Activated CD4-positive, alpha-beta T cell treated with anti-CD3 and anti-CD28 coated beads, Interleukin-2, amount 50 U/mL, for 1 hour (primary cell): Measurements from ENCODE around the gene CDH13.

Source experiments
- DNase-seq: peaks from one replicate; pipeline ENCODE4 v3.0.0-alpha.2; 2020

CDH13 gene

GRCh38 chr16:83010776-83011720 lies 384.3 kb downstream of the CDH13 start:
- no peak for DNase-seq

- no peak for DNase-seq
Observed at GRCh38 chr16:83011939-83012338, 385.2 kb downstream of the CDH13 start.

DNA sequence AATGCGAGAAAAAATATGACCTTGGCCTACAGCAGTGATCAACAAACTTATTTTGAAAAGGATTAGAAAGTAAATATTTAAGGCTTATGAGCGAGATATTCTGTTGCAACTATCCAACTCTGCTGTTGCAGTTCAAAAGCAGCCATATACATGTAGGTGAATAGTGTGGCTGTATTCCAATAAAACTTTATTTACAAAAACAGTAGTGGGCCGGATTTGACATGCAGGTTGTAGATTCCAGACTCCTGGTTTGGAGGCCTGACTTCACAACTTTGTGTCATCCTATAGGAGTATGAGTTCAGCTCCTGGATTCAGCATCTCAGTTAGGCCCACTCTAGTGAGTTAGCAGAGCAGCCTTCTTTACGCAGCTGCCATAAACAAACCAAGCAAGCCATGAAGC lies 386.3 kb downstream of the CDH13 start:
- DNase-seq, result no peak

- DNase-seq, result no peak
Observed at GRCh38 chr16:83019963-83020362, 393.2 kb downstream of the CDH13 start.

DNA sequence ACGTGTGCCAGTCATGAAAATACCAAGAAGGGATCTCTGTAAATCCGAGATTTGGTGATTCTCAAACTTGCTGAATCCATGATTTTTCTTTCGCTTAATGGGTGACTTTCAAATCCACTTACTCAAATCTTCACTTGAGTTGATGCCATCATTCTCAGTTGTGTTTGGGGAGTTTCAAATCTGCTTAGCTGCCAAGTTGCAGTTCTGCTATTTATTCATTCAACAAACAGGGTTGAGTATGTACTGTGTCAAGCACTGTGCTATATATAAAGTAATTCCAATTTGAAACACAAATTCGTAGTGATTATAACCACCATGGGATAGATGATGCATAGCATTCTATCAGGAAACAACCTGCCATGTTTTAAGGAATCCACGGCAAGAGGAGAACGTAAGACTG lies 394.3 kb downstream of the CDH13 start:
- no peak for DNase-seq

- no peak for DNase-seq
Observed at GRCh38 chr16:83021746-83022145, 395.0 kb downstream of the CDH13 start.

DNA sequence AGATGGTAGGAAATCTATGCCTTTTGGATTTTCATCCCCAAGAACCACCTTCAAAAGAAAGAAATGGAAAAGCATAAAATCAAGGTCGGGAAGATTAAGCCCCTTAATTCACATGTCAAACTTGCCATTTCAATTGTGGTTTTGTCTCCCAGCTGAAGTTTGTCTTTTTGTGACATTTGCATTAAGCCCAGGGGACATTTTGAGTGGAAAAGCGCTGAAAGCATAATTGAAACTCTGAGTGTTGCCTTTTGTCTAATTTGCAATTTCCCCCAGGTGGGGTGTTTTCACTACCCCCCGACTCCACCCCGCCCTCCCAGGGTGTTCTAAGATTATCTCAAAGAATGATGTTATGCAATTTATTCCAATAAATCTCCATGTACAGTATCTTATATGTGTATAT lies 396.2 kb downstream of the CDH13 start:
- no peak for DNase-seq

DNA sequence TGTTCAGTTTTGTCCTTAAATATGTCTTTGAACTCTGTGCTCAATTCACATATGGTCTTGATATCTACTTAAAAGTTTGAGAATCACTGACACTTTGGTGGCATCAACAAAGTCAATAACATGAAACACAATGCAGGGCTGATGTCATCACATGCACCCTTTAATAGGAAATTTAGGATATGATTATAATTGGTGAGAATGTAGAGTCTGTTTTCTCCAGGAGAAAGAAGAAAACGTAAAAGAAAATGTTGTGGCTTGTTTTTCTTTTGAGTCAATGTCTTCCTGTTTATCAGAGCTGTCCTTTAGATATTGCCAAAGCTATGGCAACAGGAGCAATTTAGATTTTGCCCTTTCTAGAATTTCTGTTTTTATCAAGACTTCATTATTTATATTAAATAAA lies 396.9 kb downstream of the CDH13 start:
- no peak for DNase-seq

- DNase-seq, result no peak
Observed at GRCh38 chr16:83027973-83028372, 401.2 kb downstream of the CDH13 start.

- no peak for DNase-seq
Observed at GRCh38 chr16:83029467-83029866, 402.7 kb downstream of the CDH13 start.

DNA sequence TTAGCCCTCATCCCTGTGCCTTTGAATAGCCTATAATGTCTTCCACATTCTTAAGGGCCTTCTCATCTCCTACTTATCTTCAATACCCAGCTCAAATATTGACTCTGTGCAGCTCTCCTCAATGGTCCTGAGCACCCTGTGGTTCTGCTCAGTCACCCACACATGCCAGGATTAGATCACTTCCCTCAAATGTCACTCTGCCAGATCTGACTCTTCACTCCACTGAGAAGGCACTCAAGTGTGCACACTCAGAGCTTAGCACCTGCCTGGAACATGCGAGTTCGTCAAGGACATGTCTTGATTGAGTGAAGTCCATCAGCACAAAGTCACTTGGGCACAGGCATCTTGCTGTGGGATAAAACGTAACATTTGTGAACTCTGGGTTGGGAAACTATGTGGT lies 404.8 kb downstream of the CDH13 start:
- DNase-seq, result no peak

DNA sequence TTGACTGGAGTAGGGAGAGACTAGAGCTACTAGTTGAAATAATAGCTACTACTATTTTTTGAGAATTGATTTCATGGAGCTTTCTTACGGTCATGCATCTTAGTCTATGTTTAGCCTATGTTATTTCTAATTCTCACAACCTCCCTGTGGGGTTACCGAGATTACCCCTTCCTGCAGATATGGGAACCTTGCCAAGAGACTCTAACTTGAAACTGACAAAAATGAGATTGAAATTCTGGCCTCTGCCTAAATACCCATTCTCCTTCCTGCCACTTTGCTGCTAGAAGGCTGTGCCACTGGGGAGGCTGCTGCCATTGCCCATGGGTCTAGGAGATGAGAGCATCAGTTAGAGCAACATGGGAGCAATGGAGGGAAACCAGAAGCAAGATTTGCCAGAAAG lies 410.3 kb downstream of the CDH13 start:
- DNase-seq, result no peak

DNA sequence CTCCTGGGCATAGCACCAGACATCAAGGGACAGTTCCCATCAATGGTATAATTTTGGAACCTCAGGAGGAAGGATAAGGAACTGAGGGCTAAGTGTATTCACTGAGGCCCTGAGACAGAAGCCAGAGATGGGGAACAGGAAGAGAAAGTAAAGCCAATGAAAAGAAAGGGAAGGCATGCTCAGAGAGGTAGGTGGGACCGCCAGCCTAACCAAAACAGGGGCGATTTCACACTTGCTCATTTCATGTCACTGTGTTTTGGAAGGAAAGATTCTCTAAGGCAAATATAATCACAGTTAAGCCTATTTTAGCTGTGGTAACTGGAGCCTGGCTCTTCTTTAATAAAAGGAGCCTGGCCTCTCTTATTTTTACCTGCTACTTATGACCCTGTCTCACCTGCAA lies 411.1 kb downstream of the CDH13 start:
- no peak for DNase-seq

- no peak for DNase-seq
Observed at GRCh38 chr16:83040174-83040573, 413.4 kb downstream of the CDH13 start.

- no peak for DNase-seq
Observed at GRCh38 chr16:83044589-83044988, 417.8 kb downstream of the CDH13 start.

DNA sequence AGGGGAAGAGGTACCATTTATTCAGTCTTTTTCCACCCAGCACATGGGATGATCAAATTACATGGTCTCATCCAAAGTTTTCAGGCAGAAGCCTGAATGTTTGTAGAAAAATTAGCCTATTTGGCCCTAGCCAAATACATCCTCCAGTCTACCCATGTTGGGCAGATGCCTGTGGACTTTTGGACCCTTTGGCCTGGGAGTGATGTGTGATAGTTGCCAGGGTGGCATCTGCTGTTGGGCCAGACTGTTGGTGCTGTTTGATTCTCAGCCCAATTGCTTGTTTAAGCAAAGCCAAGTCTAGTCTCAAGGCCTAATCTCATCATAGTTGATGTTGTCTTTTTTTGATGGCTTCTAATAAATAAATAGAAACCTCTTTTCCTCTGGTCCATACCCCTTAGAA lies 419.0 kb downstream of the CDH13 start:
- no peak for DNase-seq

- no peak for DNase-seq
Observed at GRCh38 chr16:83046664-83047063, 419.9 kb downstream of the CDH13 start.

GRCh38 chr16:83051451-83051850 lies 424.7 kb downstream of the CDH13 start:
- no peak for DNase-seq

DNA sequence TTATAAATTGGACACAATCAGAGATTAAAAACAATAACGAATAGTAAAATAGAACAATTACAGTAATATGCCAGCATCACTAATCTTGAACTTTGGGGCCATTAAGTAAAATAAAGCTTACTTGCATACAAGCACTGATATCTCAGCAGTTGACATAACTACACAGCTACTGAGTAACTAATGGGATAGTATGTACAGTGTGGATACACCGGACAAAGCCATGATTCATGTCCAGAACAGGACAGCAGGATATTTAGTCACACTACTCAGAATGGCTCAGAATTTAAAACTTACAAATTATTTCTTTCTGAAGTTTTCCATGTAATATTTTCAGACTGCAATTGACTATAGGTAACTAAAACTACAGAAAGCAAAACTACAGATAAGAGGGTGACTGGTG lies 427.5 kb downstream of the CDH13 start:
- no peak for DNase-seq

DNA sequence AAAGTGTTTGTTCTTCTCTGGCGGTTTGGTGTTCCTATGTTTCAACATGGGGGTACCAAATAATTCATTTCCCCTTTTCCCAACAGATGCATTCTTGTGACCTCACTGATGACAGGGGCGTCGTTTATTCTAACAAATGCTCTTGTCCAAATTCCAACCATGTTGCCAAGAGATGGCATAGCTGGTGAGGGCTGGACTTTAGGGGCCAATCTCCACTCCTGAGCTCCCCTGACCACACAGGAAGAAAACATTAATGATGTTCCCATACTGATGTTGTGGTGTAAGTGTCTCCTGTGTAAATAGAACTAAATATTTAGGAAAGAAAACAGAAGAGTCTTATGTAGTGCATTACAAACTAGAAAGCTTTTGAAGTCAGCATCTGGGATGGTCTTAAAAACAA lies 431.6 kb downstream of the CDH13 start:
- DNase-seq, result no peak

DNA sequence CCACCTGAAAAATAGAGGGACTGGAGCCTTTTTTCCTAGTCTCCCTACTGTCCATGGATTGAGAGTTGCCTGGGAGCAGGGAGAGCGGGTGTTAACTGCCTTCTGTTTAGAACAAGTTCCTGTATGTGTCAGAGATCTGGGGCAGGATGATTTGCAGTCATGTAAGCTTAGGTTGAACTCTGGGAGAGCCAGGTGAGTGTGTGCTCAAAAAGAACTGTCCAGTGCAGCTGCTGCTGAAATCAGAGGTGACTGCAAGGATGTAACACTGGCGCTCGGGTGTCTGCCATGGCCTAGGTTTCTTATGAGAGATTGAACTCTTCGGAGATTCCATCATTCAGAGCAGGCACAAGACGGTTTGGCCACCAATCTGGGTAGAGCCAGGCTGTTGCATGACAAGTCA lies 432.5 kb downstream of the CDH13 start:
- no peak for DNase-seq

GRCh38 chr16:83066011-83066410 lies 439.2 kb downstream of the CDH13 start:
- no peak for DNase-seq

DNA sequence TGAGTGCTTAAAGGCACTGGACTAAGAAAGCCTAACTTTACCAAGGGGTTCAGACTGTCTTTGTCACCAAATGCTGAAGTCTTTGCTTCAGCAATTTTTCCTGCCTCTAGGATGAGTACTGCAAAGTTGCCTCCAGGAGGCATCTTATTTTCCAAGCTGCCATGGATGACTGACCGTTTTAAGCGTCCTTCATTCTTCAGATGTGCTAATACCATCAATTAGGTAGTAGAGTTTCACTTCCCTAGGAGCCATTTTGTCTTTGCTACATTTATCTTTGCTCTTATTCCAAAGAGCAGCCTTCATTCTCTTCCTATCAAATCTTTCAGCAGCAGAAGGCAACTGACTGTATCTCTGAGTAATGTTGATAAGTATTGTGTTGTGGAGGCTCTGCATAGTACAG lies 440.1 kb downstream of the CDH13 start:
- no peak for DNase-seq

DNA sequence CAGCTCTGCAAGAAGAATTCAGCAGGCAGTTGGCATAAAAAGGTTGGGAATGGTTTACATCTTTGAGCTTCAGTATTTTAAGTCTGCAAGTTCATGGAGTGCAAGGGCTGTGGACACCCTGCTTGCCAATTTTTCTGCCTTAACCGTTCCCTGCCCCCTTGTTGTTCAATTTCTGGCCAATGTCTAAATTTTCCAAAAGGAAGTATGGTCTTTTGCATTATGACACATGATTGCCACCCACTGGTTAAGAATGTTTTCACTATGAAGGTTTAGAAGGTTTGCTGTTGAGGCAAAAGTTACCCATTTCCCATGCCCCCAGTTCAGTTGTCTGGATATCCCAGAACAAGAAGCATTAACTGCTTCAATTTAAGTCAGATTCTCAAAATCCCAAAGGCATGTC lies 441.9 kb downstream of the CDH13 start:
- no peak for DNase-seq
